Astrocyte (in vitro differentiated cells and primary cell): Measurements from ENCODE around the gene CGN. TPM values are rescaled to one million over a fixed set of nuclear protein-coding genes. Genes with fewer than 3 reads are reported as not detected.

ENCODE experiments used
- DNase-seq: peaks from one replicate; pipeline ENCODE4 v3.0.0-alpha.2; 2010; ENCODE audit warnings: low read depth
- FAIRE-seq: peaks from 2 replicates; lab custom pipeline; 2011; peaks lifted over from hg19 to GRCh38; lab: Jason Lieb, UNC
- H2AFZ ChIP-seq: 2 replicates; pipeline ENCODE4 v1.6.0; 2012; ENCODE audit warnings: low read depth, low read length, inconsistent platforms
- H3K27ac ChIP-seq: 2 replicates; pipeline ENCODE4 v1.5.1; 2011; ENCODE audit warnings: low read depth, low read length, inconsistent platforms
- H3K27me3 ChIP-seq: 2 replicates; pipeline ENCODE4 v1.6.0; 2011; ENCODE audit warnings: low read length, inconsistent platforms; ENCODE audit not compliant: insufficient read depth
- H3K36me3 ChIP-seq: 2 replicates; pipeline ENCODE4 v1.5.1; 2011; ENCODE audit warnings: low read length, inconsistent platforms; ENCODE audit not compliant: insufficient read depth
- H3K4me1 ChIP-seq: 2 replicates; pipeline ENCODE4 v1.5.1; 2011; ENCODE audit warnings: low read length, inconsistent platforms; ENCODE audit not compliant: insufficient read depth
- H3K4me2 ChIP-seq: 2 replicates; pipeline ENCODE4 v1.6.0; 2012; ENCODE audit warnings: low read length, inconsistent platforms
- H3K4me3 ChIP-seq: 2 replicates; pipeline ENCODE4 v1.5.1; 2011; ENCODE audit warnings: low read depth, mild to moderate bottlenecking, low read length, inconsistent platforms; ENCODE audit not compliant: insufficient read depth
- H3K79me2 ChIP-seq: 2 replicates; pipeline ENCODE4 v1.6.0; 2012; ENCODE audit warnings: mild to moderate bottlenecking, low read length, inconsistent platforms; ENCODE audit not compliant: insufficient read depth
- H3K9ac ChIP-seq: 2 replicates; pipeline ENCODE4 v1.6.0; 2012; ENCODE audit warnings: mild to moderate bottlenecking, low read length, inconsistent platforms
- H3K9me3 ChIP-seq: 2 replicates; pipeline ENCODE4 v1.5.1; 2012; ENCODE audit warnings: low read depth, mild to moderate bottlenecking, low read length, inconsistent platforms; ENCODE audit not compliant: insufficient read depth
- H4K20me1 ChIP-seq: 2 replicates; pipeline ENCODE4 v1.6.0; 2012; ENCODE audit warnings: low read length, inconsistent platforms; ENCODE audit not compliant: insufficient read depth
- H3K27ac Mint-ChIP-seq: one replicate; pipeline ENCODE4 v1.8.0; 2021; ENCODE audit warnings: mild to moderate bottlenecking, mixed read lengths; ENCODE audit not compliant: unreplicated experiment
- H3K27me3 Mint-ChIP-seq: one replicate; pipeline ENCODE4 v1.8.0; 2021; ENCODE audit warnings: low read depth, mixed read lengths; ENCODE audit not compliant: unreplicated experiment
- H3K36me3 Mint-ChIP-seq: one replicate; pipeline ENCODE4 v1.8.0; 2021; ENCODE audit warnings: low read depth, mixed read lengths; ENCODE audit not compliant: unreplicated experiment
- H3K4me1 Mint-ChIP-seq: one replicate; pipeline ENCODE4 v1.8.0; 2021; ENCODE audit warnings: low read depth, mixed read lengths; ENCODE audit not compliant: unreplicated experiment
- H3K4me3 Mint-ChIP-seq: one replicate; pipeline ENCODE4 v1.8.0; 2021; ENCODE audit warnings: mild to moderate bottlenecking, moderate library complexity, mixed read lengths; ENCODE audit not compliant: unreplicated experiment
- H3K9me3 Mint-ChIP-seq: one replicate; pipeline ENCODE4 v1.8.0; 2021; ENCODE audit warnings: mild to moderate bottlenecking, mixed read lengths; ENCODE audit not compliant: unreplicated experiment
- EZH2 ChIP-seq: IDR thresholded peaks from 2 replicates; pipeline ENCODE4 v1.6.1; 2012; ENCODE audit warnings: mild to moderate bottlenecking, low read length, inconsistent platforms; ENCODE audit not compliant: insufficient read depth
- total RNA-seq: library from RNA; stranded (reverse); gene quantifications from 2 replicates; pipeline ENCODE4 v1.2.1, GENCODE V29; 2021
- TF ChIP-seq, protein P1 (sequence below): IDR thresholded peaks from 2 replicates; pipeline ENCODE4 v1.5.1; 2011; ENCODE audit warnings: low read depth, mild to moderate bottlenecking, inconsistent platforms, low read length, moderate library complexity; ENCODE audit not compliant: insufficient read depth

The CGN gene
- total RNA-seq, 1 donor from 2014 or later, result 8.9 TPM

DNA sequence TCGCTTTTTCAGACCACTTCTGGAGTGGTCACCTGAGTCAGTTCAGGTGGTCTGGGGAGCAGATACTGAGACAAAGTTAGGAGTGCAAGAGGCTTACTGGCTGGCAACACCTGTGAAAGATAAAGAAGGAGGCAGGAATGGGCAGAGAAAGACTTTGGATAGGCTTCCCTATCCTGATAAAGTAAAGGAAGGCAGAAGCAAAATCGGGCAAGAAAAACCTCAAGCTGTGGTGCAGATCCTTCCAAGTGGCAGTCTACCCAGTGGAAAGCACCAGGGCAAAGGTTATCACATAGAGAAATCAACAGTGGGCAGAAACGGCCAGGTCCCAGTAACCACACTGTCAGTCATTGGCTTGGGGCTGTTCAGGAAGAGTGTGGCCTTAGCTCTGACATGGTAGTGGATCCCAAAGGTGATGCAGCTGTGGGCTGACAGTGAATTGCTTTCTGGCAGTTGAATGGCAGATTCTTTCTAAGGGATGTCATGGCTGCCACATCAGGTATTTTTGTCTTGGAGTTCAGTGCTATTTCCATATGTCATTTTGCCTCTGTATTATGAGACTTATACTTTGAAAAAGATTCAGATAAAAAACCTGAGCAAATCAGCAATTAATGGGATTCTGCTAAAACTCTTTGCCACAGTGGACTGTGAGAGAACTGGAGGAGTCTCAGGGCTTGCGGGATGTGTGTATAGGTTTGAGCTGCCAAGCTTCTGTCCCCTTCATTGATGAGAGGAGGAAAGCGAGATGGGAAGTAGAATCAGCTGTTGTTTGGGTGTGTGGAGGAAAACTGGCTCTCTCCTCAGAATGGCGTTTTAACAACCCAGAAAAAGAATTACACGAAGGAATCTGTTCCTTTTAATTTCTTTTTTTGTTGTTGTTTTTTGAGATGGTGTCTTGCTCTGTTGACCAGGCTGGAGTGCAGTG lies 8.1 kb upstream of the CGN start:
- DNase-seq (no peak), FAIRE-seq (no peak)
- Mint-ChIP-seq H3K27me3 (peaks cover 17% of the 10 kb centered on the region), H3K36me3 (no peaks in the 10 kb centered on the region), H3K4me1 (peaks cover 19% of the 10 kb centered on the region), H3K27ac (peak overlapping the region; percentile 84), H3K9me3 (peaks cover 2% of the 10 kb centered on the region), H3K4me3 (no peak overlapping the region)
- Histone ChIP-seq H3K4me3 (no peak overlapping the region), H3K27ac (no peak overlapping the region), H3K4me1 (peaks cover 4% of the 10 kb centered on the region), H3K4me2 (no peak overlapping the region), H2AFZ (no peak overlapping the region), H3K9me3 (no peaks in the 10 kb centered on the region), H3K36me3 (no peaks in the 10 kb centered on the region), H3K79me2 (no peaks in the 10 kb centered on the region), H4K20me1 (no peaks in the 10 kb centered on the region), H3K27me3 (peaks cover 3% of the 10 kb centered on the region), H3K9ac (no peak overlapping the region)
- TF ChIP-seq EZH2, result no peak
- TF ChIP-seq, protein P1, sequence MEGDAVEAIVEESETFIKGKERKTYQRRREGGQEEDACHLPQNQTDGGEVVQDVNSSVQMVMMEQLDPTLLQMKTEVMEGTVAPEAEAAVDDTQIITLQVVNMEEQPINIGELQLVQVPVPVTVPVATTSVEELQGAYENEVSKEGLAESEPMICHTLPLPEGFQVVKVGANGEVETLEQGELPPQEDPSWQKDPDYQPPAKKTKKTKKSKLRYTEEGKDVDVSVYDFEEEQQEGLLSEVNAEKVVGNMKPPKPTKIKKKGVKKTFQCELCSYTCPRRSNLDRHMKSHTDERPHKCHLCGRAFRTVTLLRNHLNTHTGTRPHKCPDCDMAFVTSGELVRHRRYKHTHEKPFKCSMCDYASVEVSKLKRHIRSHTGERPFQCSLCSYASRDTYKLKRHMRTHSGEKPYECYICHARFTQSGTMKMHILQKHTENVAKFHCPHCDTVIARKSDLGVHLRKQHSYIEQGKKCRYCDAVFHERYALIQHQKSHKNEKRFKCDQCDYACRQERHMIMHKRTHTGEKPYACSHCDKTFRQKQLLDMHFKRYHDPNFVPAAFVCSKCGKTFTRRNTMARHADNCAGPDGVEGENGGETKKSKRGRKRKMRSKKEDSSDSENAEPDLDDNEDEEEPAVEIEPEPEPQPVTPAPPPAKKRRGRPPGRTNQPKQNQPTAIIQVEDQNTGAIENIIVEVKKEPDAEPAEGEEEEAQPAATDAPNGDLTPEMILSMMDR, result no peak

DNA sequence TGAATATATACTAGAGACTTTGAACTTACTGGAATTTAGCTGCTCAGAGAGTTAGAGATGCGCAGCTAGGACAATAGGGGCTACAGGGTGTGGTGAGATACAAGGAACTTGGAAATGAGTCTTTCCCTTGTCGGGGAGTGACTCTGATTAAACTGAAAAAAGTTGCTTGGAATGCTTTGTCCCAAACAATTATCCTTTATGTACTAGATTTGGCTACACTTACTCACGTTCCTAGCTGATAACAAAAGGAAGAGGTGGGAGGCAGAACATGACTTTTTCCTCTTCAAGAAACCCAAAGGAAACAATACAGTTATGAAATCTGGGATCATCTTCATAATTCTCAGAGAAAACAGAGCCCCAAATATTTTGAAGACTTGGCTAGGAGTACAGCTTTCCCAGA lies 6.9 kb upstream of the CGN start:
- Histone ChIP-seq H3K4me1 (peaks cover 4% of the 10 kb centered on the region), H3K79me2 (no peaks in the 10 kb centered on the region), H3K9me3 (no peaks in the 10 kb centered on the region), H3K36me3 (no peaks in the 10 kb centered on the region), H3K9ac (no peak overlapping the region), H4K20me1 (no peaks in the 10 kb centered on the region), H3K27ac (no peak overlapping the region), H2AFZ (no peak overlapping the region), H3K4me2 (no peak overlapping the region), H3K27me3 (peaks cover 3% of the 10 kb centered on the region), H3K4me3 (no peak overlapping the region)
- peaks cover 17% of the 10 kb centered on the region for H3K27me3 Mint-ChIP-seq
- H3K4me3 Mint-ChIP-seq, result no peak overlapping the region
- no peaks in the 10 kb centered on the region for H3K36me3 Mint-ChIP-seq
- peaks cover 19% of the 10 kb centered on the region for H3K4me1 Mint-ChIP-seq
- TF ChIP-seq EZH2, result no peak
- TF ChIP-seq, protein P1, result no peak
- FAIRE-seq (no peak), DNase-seq (no peak)
- no peak overlapping the region for H3K27ac Mint-ChIP-seq
- peaks cover 2% of the 10 kb centered on the region for H3K9me3 Mint-ChIP-seq

DNA sequence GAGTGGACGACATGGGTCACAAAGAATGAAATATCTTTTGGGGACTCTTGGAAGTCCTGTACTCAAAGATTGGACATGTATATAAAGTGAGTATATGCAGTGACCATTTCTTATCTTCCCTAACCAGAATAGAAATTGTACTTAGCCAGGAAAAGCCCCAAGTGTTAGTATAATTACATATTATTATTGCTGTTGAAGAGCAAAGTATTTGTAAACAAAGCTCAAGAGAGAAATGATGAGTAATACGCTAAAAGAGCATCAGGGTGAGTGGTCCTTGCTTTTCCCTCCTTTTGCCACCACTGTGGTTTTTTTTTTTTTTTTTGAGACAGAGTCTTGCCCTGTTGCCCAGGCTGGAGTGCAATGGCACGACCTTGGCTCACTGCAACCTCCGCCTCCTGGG lies 6.4 kb upstream of the CGN start:
- Histone ChIP-seq H3K4me3 (no peak overlapping the region), H3K9me3 (no peaks in the 10 kb centered on the region), H3K27me3 (peaks cover 3% of the 10 kb centered on the region), H4K20me1 (no peaks in the 10 kb centered on the region), H3K4me1 (peaks cover 4% of the 10 kb centered on the region), H3K4me2 (no peak overlapping the region), H3K79me2 (no peaks in the 10 kb centered on the region), H3K27ac (no peak overlapping the region), H3K36me3 (no peaks in the 10 kb centered on the region), H3K9ac (no peak overlapping the region), H2AFZ (no peak overlapping the region)
- no peak overlapping the region for H3K4me3 Mint-ChIP-seq
- no peaks in the 10 kb centered on the region for H3K36me3 Mint-ChIP-seq
- peaks cover under 1% of the 10 kb centered on the region for H3K9me3 Mint-ChIP-seq
- TF ChIP-seq, protein P1, result no peak
- TF ChIP-seq EZH2, result no peak
- H3K27ac Mint-ChIP-seq, result no peak overlapping the region
- peaks cover 19% of the 10 kb centered on the region for H3K4me1 Mint-ChIP-seq
- FAIRE-seq (no peak), DNase-seq (no peak)
- H3K27me3 Mint-ChIP-seq, result peaks cover 15% of the 10 kb centered on the region
